Common myeloid progenitor, CD34-positive (primary cell): ENCODE data around the gene ATP9B.

Experiments
- CTCF ChIA-PET: fragments of 350-600 bp; sonication (Branson Sonifier 250); formaldehyde crosslinking; loops from one replicate; lab custom pipeline; 2021; ENCODE audit warnings: antibody characterized with exemption; lab: Charles Lee
- POLR2A ChIA-PET: fragments of 350-600 bp; sonication (Branson Sonifier 250); formaldehyde crosslinking; loops from one replicate; lab custom pipeline; 2021; ENCODE audit warnings: antibody characterized with exemption; lab: Charles Lee
- DNase-seq, 3 donors: peaks; one replicate each; pipeline versions ENCODE4 v3.0.0 to v3.0.0-alpha.2; 2013
- H3K27ac ChIP-seq, 2 experiments: 1 replicate in 1 of 2; 2 replicates in 1 of 2; pipeline ENCODE4 v1.7.0; 2013; ENCODE audit warnings: inconsistent platforms in 2 of 2, low read length in 2 of 2, mild to moderate bottlenecking in 2 of 2, low read depth in 1 of 2, moderate library complexity in 1 of 2; ENCODE audit not compliant: severe bottlenecking in 2 of 2, insufficient read depth in 1 of 2, poor library complexity in 1 of 2
- H3K27me3 ChIP-seq, 5 experiments: replicated peaks in 2 of 5; 1 replicate in 3 of 5; 2 replicates in 2 of 5; pipeline versions ENCODE4 v1.6.1 to v1.7.0; 2013; ENCODE audit warnings: low read length in 4 of 5, mild to moderate bottlenecking in 2 of 5, moderate library complexity in 2 of 5, inconsistent platforms in 1 of 5; ENCODE audit not compliant: insufficient read depth in 5 of 5, control insufficient read depth in 4 of 5
- H3K36me3 ChIP-seq, 4 experiments: 1 replicate in 2 of 4; 2 replicates in 2 of 4; pipeline versions ENCODE4 v1.6.1 to v1.7.0; 2013; ENCODE audit warnings: low read length in 3 of 4, control low read depth in 1 of 4, mild to moderate bottlenecking in 1 of 4; ENCODE audit not compliant: control insufficient read depth in 4 of 4, insufficient read depth in 4 of 4
- H3K4me1 ChIP-seq, 4 experiments: 1 replicate in 3 of 4; 2 replicates in 1 of 4; pipeline versions ENCODE4 v1.6.1 to v1.7.1; 2013; ENCODE audit warnings: low read length in 3 of 4, mild to moderate bottlenecking in 3 of 4, control low read depth in 1 of 4, inconsistent platforms in 1 of 4, moderate library complexity in 1 of 4; ENCODE audit not compliant: control insufficient read depth in 4 of 4, insufficient read depth in 4 of 4; ENCODE audit errors: control extremely low read depth in 1 of 4
- H3K4me3 ChIP-seq, 7 experiments: 1 replicate in 4 of 7; 2 replicates in 3 of 7; pipeline versions ENCODE4 v1.5.1 to v1.7.0; 2013; ENCODE audit warnings: mild to moderate bottlenecking in 7 of 7, low read length in 6 of 7, moderate library complexity in 6 of 7, inconsistent platforms in 2 of 7, low read depth in 2 of 7, control low read depth in 1 of 7; ENCODE audit not compliant: insufficient read depth in 4 of 7, control insufficient read depth in 1 of 7; ENCODE audit errors: extremely low read depth in 1 of 7
- H3K9me3 ChIP-seq, 5 experiments: 1 replicate in 4 of 5; 2 replicates in 1 of 5; pipeline versions ENCODE4 v1.6.1 to v1.7.1; 2013; ENCODE audit warnings: low read length in 4 of 5, mild to moderate bottlenecking in 2 of 5, inconsistent platforms in 1 of 5, low read depth in 1 of 5, moderate library complexity in 1 of 5; ENCODE audit not compliant: control insufficient read depth in 4 of 5, insufficient read depth in 2 of 5; ENCODE audit errors: control extremely low read depth in 1 of 5
- WGBS: methylation state at CpG from one replicate; pipeline ENCODE4 v1.1.5; 2013; ENCODE audit not compliant: insufficient coverage; 5-methylcytosine and 5-hydroxymethylcytosine counted together

Gene ATP9B

DNA sequence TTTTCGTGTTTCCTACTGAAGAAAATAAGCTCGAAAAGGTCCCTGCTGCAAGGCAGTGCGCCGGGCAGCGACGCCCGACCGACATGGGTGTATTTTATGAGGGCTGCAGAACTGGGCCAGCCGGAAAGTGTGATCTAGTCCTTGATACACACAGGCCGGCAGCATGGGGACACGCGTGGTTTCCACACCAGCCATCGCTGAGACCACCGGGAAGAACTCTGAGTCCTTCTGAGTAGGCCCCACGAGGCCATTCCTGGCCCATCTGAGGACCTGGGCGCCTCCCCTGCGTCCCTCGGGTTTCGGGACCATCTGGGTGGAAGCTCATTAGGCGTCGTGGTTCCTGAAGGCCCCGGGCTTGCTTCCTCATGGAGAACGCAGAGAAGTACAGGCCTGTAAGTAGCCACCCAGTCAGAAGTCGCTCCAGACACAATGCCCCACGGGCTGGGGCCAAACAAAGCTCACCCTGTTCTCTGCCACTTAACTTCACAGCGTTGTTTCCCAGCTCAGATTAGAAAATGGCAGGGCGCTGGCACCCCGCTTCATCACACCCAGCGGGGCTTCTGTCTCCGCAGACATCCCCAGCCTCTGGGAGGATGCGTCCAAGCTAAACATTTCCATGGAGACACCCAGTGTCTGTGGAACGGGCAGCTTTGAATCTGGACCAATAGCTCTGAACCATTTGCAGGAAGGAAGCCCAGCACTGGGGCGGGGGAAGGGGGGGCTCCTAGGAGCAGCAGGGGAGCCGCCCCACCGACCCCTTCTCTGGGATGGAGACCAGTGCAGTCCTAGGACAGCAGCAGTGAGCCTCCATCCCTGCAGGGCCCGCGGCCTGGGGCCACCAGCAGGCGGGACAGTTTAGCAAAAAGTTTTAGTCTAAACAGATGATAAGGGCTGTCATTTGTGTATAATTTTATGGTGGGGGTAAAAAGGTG, 328.9 kb downstream of the ATP9B start:
- WGBS: 92% methylated on average over 37 of the region's 38 CpGs
- H3K36me3 ChIP-seq: peaks cover 0 to 2% (median 0%) of the 10 kb centered on the region in 4 experiments
- peaks cover 4 to 73% (median 68%) of the 10 kb centered on the region in 4 experiments for H3K4me1 ChIP-seq
- no peak for DNase-seq
- no peaks in the 10 kb centered on the region for H3K9me3 ChIP-seq
- H3K27ac ChIP-seq: no peak overlapping the region
- ChIA-PET CTCF (interaction anchor here (1.2 to 2.0 kb wide), 3 partner anchors 16 to 38 kb away, joined by 3 to 6 read pairs (median 5); no protein-coding TSS in a partner anchor), POLR2A (no interaction called here)
- H3K27me3 ChIP-seq: peaks cover 0 to 7% (median 3%) of the 10 kb centered on the region in 5 experiments
- peak overlapping the region in 3 of 7 experiments; percentile 4 to 76 (median 54) for H3K4me3 ChIP-seq

DNA sequence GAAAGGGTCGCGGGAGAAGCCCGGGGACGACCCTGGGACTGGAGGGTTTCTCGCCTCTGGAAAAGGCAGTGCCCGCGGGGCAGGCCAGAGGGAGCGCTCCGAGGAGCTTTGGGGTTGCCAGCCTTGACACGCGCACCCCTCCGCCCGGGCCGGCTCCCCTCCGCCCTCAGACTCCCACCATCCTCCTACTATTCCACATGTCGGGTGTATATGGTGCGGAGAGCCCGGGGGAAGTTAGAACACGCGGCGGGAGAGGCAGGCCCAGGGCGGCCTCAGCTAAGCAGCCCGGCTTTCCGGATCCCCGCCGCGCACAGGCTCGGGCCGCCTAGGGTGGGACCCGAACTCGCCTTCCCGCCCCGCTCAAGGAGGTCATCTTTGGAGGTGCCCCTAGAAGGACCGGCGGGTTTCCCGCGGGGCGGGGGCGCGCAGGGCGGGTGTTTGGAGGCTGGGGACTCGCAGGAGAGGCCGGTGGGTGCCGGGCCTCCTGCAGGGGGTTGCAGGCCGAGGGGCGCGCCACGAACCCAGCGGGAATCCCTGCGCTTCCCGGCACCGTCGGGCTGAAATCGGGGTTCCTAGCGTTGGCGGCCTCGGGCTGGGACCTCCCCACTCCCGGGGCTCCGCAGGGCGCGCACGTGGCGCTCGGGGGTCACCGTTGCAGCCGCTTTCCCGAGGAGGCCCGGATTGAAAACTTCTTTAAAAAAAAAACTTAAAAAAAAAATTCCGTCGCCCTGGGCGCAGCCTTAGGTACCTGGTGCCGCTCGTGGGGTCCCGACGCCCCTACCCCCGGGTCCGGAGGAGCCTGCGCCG, 330.3 kb downstream of the ATP9B start:
- H3K27ac ChIP-seq: peak overlapping the region in 1 of 2 experiments; percentile 34
- CTCF ChIA-PET: interaction anchor here (1.0 to 1.2 kb wide), 2 partner anchors 11 to 17 kb away, joined by 3 read pairs; no protein-coding TSS in a partner anchor
- peaks cover 10 to 77% (median 72%) of the 10 kb centered on the region in 4 experiments for H3K4me1 ChIP-seq
- peaks cover 0 to 2% (median 0%) of the 10 kb centered on the region in 4 experiments for H3K36me3 ChIP-seq
- H3K27me3 ChIP-seq: peaks cover 0 to 6% (median 0%) of the 10 kb centered on the region in 5 experiments
- peak overlapping the region; percentile 48 to 76 (median 54) for H3K4me3 ChIP-seq
- POLR2A ChIA-PET: no interaction called here
- DNase-seq: peak in 1 of 3 donors; percentile 37
- under 1% methylated on average over 63 of the region's 79 CpGs for WGBS
- no peaks in the 10 kb centered on the region for H3K9me3 ChIP-seq

DNA sequence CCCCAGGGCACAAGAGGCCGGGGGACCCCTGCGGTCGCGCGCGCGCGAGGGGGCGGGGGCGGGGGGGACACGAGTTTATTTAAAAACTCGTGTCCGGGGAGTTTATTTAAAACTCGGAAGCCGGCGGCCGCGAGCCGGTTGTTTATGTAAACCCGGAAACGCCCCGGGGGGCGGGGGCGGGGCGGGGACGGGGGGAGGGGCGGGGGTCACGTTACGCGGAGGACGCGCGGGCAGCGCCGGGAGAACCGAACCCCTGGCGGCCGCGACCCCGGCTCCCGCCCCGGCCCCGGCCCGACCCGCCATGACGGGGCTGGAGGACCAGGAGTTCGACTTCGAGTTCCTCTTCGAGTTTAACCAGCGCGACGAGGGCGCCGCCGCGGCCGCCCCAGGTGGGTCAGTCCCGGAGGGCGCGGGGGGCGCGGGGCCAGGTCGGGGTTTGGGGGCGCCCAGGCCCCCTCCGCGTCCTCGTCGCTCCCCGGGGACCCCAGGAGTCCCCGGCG, 330.9 kb downstream of the ATP9B start:
- CTCF ChIA-PET: interaction anchor here (0.8 kb wide), 1 partner anchor 10 kb away, joined by 3 read pairs; no protein-coding TSS in a partner anchor
- H3K27ac ChIP-seq: peak overlapping the region; percentile 33 to 49
- peak overlapping the region; percentile 35 to 79 (median 58) for H3K4me3 ChIP-seq
- peak in 2 of 3 donors; percentile 58 to 64 for DNase-seq
- H3K36me3 ChIP-seq: peaks cover 0 to 2% (median 0%) of the 10 kb centered on the region in 4 experiments
- H3K4me1 ChIP-seq: peaks cover 10 to 77% (median 72%) of the 10 kb centered on the region in 4 experiments
- POLR2A ChIA-PET: interaction anchor here (0.6 kb wide), 1 partner anchor 102 kb away, joined by 3 read pairs; no protein-coding TSS in a partner anchor
- H3K27me3 ChIP-seq: no peaks in the 10 kb centered on the region
- WGBS: 0% methylated on average over 38 of the region's 71 CpGs
- H3K9me3 ChIP-seq: no peaks in the 10 kb centered on the region

DNA sequence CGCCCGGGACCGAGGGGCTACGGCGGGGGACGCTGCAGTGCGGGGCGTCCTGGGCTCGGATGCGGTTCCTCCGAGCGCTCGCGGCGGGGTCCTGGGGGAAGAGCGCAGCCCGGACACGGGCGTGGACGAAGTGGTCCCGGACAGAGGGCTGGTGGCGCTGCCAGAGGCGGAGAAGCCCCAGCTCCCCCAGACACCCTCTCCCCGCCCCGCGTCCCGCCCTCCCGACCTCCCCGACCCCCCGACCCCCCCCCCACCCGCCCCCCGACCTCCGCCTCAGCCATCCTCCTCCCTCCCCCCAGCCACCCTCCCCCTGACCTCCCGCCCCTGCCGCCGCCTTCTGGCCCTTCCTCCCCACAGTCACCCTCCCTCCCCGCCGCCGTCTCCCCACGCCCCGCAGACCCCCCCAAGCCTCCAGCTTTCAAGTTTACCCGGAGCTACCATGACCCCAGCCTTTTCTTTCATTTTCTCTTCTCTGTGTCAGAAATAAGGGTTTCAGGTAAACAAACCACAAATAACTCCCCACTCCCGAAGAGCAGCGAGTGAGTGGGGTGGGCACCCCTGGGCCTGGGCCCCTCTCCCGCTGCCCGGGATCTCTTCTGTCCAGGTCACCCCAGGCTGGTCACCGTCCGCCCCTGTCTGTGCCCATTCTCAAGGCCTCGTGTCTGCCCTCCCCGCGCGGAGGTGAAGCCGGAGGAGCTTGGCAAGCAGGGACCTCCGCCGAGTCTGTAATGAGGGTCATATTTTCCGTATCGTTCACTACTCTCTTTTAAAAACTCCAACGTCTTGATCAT, 331.6 kb downstream of the ATP9B start:
- 17% methylated on average over 26 of the region's 58 CpGs for WGBS

DNA sequence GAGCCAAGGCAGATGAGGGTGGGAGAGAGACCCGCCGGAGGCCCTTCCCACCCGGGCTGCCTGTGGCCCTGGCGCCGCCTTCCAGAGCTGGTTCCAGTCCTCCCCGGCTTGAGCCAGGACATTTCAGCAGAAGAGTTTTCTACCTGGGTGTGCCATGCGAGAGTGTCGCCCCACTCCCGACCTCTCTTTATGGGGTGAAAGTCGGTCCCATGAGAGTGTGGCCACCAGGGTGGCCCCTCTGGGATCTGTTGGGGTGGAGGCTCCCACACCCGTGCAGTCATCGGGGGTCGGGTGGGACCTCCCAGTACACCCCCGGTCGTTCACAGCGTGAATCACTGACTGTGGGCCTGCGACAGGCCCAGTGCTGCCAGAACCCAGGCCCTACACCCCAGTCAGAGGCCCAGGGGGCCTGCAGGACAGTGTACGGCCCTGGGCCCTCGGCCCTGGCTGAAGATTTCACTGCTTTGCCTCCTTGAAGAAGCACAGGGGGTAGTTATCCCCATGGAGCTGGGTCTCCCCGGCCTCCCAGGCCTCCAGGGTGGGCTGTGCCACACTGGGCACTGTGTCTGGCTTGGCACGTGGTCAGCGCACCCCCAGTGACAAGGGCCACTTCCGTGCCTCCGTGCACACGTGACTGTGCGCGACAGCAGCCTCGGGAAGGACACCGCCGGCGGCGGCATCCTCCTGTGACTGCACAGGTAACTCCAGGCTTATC, 332.5 kb downstream of the ATP9B start:
- Histone ChIP-seq H3K27ac (peak overlapping the region in 1 of 2 experiments; percentile 58), H3K27me3 (no peaks in the 10 kb centered on the region), H3K9me3 (no peaks in the 10 kb centered on the region), H3K36me3 (peaks cover 0 to 2% (median 0%) of the 10 kb centered on the region in 4 experiments), H3K4me1 (peaks cover 10 to 90% (median 85%) of the 10 kb centered on the region in 4 experiments), H3K4me3 (peak overlapping the region in 3 of 7 experiments; percentile 54 to 67 (median 58))
- ChIA-PET POLR2A (interaction anchor here (0.6 kb wide), 1 partner anchor 118 kb away, joined by 4 read pairs; no protein-coding TSS in a partner anchor), CTCF (interaction anchor here (1.1 to 2.2 kb wide), 4 partner anchors 10 to 127 kb away, joined by 3 to 6 read pairs (median 4); no protein-coding TSS in a partner anchor)
- WGBS: 96% methylated on average over 26 of the region's 32 CpGs
- DNase-seq: no peak

More for the DNA sequence above, 331.6 kb downstream of the ATP9B start:
- peak overlapping the region; percentile 35 to 79 (median 58) for H3K4me3 ChIP-seq
- H3K27ac ChIP-seq: peak overlapping the region; percentile 33 to 58
- ChIA-PET CTCF (interaction anchor here (0.8 kb wide), 1 partner anchor 10 kb away, joined by 3 read pairs; no protein-coding TSS in a partner anchor), POLR2A (interaction anchor here (0.6 kb wide), 2 partner anchors 101 to 119 kb away, joined by 3 to 4 read pairs; no protein-coding TSS in a partner anchor)
- H3K36me3 ChIP-seq: peaks cover 0 to 2% (median 0%) of the 10 kb centered on the region in 4 experiments
- peaks cover 10 to 84% (median 79%) of the 10 kb centered on the region in 4 experiments for H3K4me1 ChIP-seq
- H3K27me3 ChIP-seq: no peaks in the 10 kb centered on the region
- peak; percentile 66 to 86 (median 78) for DNase-seq
- H3K9me3 ChIP-seq: no peaks in the 10 kb centered on the region
